Stimulated activated naive CD4-positive, alpha-beta T cell (primary cell): ENCODE data around the gene TPR.

Experiments used
- DNase-seq, 6 experiments: peaks; one replicate each; lab custom pipeline; 2025; lab: John Stamatoyannopoulos, UW

Gene TPR

GRCh38 chr1:186289943-186290545, 85.0 kb downstream of the TPR start:
- no peak for DNase-seq

- no peak for DNase-seq
Observed at GRCh38 chr1:186286615-186287315, 88.3 kb downstream of the TPR start.

- no peak for DNase-seq
Observed at GRCh38 chr1:186283374-186283773, 91.7 kb downstream of the TPR start.

GRCh38 chr1:186282466-186282865, 92.6 kb downstream of the TPR start:
- no peak for DNase-seq

GRCh38 chr1:186275822-186276221, 99.2 kb downstream of the TPR start:
- DNase-seq = no peak

GRCh38 chr1:186272486-186272885, 102.6 kb downstream of the TPR start:
- DNase-seq = peak in 2 of 6 experiments; percentile 42 to 44

- no peak for DNase-seq
Observed at GRCh38 chr1:186271032-186271431, 104.0 kb downstream of the TPR start.
